HEK293 (cell line): ENCODE data around the gene FUT1.

Source experiments
- BCL11A ChIP-seq: fragments of 450-650 bp; formaldehyde crosslinking; IDR thresholded peaks from 2 replicates; pipeline ENCODE4 v1.5.1; 2016; ENCODE audit warnings: low read depth, missing biosample characterization, missing genetic modification characterization
- IKZF3 ChIP-seq: fragments of 450-650 bp; IDR thresholded peaks from 2 replicates; pipeline ENCODE4 v1.5.0; 2018; ENCODE audit warnings: missing biosample characterization, mild to moderate bottlenecking, missing genetic modification characterization, moderate library complexity
- INSM2 ChIP-seq: fragments of 450-650 bp; formaldehyde crosslinking; IDR thresholded peaks from 2 replicates; pipeline ENCODE4 v1.5.1; 2016; ENCODE audit warnings: missing biosample characterization, missing genetic modification characterization
- PRDM1 ChIP-seq: fragments of 450-650 bp; formaldehyde crosslinking; IDR thresholded peaks from 2 replicates; pipeline ENCODE4; 2016; ENCODE audit warnings: missing biosample characterization, missing genetic modification characterization
- SP2 ChIP-seq: fragments of 450-650 bp; formaldehyde crosslinking; IDR thresholded peaks from 2 replicates; pipeline ENCODE4 v1.5.1; 2016; ENCODE audit warnings: missing biosample characterization, missing genetic modification characterization
- SP7 ChIP-seq: fragments of 450-650 bp; formaldehyde crosslinking; IDR thresholded peaks from 2 replicates; pipeline ENCODE4 v1.5.1; 2016; ENCODE audit warnings: missing biosample characterization, missing genetic modification characterization
- YY2 ChIP-seq: fragments of 450-650 bp; formaldehyde crosslinking; IDR thresholded peaks from 2 replicates; pipeline ENCODE4 v1.5.1; 2016; ENCODE audit warnings: missing biosample characterization, missing genetic modification characterization
- ZBTB11 ChIP-seq: fragments of 450-650 bp; formaldehyde crosslinking; conservative IDR thresholded peaks from 2 replicates; pipeline ENCODE4 v1.5.1; 2016; ENCODE audit warnings: low read depth, missing biosample characterization, missing genetic modification characterization
- ZBTB17 ChIP-seq: fragments of 450-650 bp; formaldehyde crosslinking; IDR thresholded peaks from 2 replicates; pipeline ENCODE4 v1.5.1; 2016; ENCODE audit warnings: missing biosample characterization, missing genetic modification characterization
- ZFP69B ChIP-seq: fragments of 450-650 bp; formaldehyde crosslinking; IDR thresholded peaks from 2 replicates; pipeline ENCODE4 v1.5.1; 2016; ENCODE audit warnings: missing biosample characterization, missing genetic modification characterization
- ZIC2 ChIP-seq: fragments of 450-650 bp; formaldehyde crosslinking; IDR thresholded peaks from 2 replicates; pipeline ENCODE4 v1.5.1; 2016; ENCODE audit warnings: missing biosample characterization, missing genetic modification characterization
- ZNF19 ChIP-seq: fragments of 450-650 bp; formaldehyde crosslinking; IDR thresholded peaks from 2 replicates; pipeline ENCODE4; 2016; ENCODE audit warnings: missing biosample characterization, missing genetic modification characterization, low read depth
- ZNF202 ChIP-seq: fragments of 450-650 bp; formaldehyde crosslinking; IDR thresholded peaks from 2 replicates; pipeline ENCODE4 v1.5.1; 2016; ENCODE audit warnings: missing biosample characterization, missing genetic modification characterization, borderline replicate concordance
- ZNF239 ChIP-seq: fragments of 450-650 bp; formaldehyde crosslinking; IDR thresholded peaks from 2 replicates; pipeline ENCODE4 v1.5.1; 2016; ENCODE audit warnings: missing biosample characterization, missing genetic modification characterization
- ZNF248 ChIP-seq: fragments of 450-650 bp; formaldehyde crosslinking; IDR thresholded peaks from 2 replicates; pipeline ENCODE4 v1.5.1; 2017; ENCODE audit warnings: missing biosample characterization, missing genetic modification characterization
- ZNF335 ChIP-seq: fragments of 450-650 bp; formaldehyde crosslinking; conservative IDR thresholded peaks from 2 replicates; pipeline ENCODE4 v1.5.1; 2016; ENCODE audit warnings: missing biosample characterization, missing genetic modification characterization
- ZNF354C ChIP-seq: fragments of 450-650 bp; formaldehyde crosslinking; IDR thresholded peaks from 2 replicates; pipeline ENCODE4 v1.5.1; 2016; ENCODE audit warnings: missing biosample characterization, missing genetic modification characterization, low read depth, borderline replicate concordance
- ZNF626 ChIP-seq: fragments of 450-650 bp; sonication (Bioruptor Pico); formaldehyde crosslinking; IDR thresholded peaks from 2 replicates; pipeline ENCODE4 v1.5.1; 2018; ENCODE audit warnings: missing biosample characterization, missing genetic modification characterization, inconsistent platforms
- ZNF660 ChIP-seq: fragments of 450-650 bp; IDR thresholded peaks from 2 replicates; pipeline ENCODE4 v1.5.1; 2018; ENCODE audit warnings: missing biosample characterization, mild to moderate bottlenecking, missing genetic modification characterization
- ZNF704 ChIP-seq: fragments of 450-650 bp; formaldehyde crosslinking; IDR thresholded peaks from 2 replicates; pipeline ENCODE4 v1.5.1; 2016; ENCODE audit warnings: missing biosample characterization, missing genetic modification characterization
- TF ChIP-seq, protein P1 (sequence below): fragments of 450-650 bp; formaldehyde crosslinking; IDR thresholded peaks from 2 replicates; pipeline ENCODE4 v1.5.1; 2017; ENCODE audit warnings: missing biosample characterization, missing genetic modification characterization
- TF ChIP-seq, protein P2 (sequence below): fragments of 450-650 bp; formaldehyde crosslinking; optimal IDR thresholded peaks from 2 replicates; pipeline ENCODE3; 2016; ENCODE audit warnings: missing biosample characterization, mild to moderate bottlenecking, missing genetic modification characterization
- TF ChIP-seq, protein P3 (sequence below): fragments of 450-650 bp; formaldehyde crosslinking; IDR thresholded peaks from 2 replicates; pipeline ENCODE4 v1.5.1; 2017; ENCODE audit warnings: missing biosample characterization, missing genetic modification characterization
- TF ChIP-seq, protein P4 (sequence below): fragments of 450-650 bp; formaldehyde crosslinking; IDR thresholded peaks from 2 replicates; pipeline ENCODE4 v1.5.1; 2017; ENCODE audit warnings: missing biosample characterization, missing genetic modification characterization

Gene FUT1

GRCh38 chr19:48724796-48725753, 27.4 kb downstream of the FUT1 start (continued):
- TF ChIP-seq ZNF626 (tag by site-specific recombination): no peak
- peak; percentile 77 for TF ChIP-seq SP7 (tag by site-specific recombination)
- peak; percentile 91 for TF ChIP-seq ZBTB17 (tag by site-specific recombination)
- no peak for TF ChIP-seq ZNF19 (tag by site-specific recombination)
- TF ChIP-seq, protein P1, sequence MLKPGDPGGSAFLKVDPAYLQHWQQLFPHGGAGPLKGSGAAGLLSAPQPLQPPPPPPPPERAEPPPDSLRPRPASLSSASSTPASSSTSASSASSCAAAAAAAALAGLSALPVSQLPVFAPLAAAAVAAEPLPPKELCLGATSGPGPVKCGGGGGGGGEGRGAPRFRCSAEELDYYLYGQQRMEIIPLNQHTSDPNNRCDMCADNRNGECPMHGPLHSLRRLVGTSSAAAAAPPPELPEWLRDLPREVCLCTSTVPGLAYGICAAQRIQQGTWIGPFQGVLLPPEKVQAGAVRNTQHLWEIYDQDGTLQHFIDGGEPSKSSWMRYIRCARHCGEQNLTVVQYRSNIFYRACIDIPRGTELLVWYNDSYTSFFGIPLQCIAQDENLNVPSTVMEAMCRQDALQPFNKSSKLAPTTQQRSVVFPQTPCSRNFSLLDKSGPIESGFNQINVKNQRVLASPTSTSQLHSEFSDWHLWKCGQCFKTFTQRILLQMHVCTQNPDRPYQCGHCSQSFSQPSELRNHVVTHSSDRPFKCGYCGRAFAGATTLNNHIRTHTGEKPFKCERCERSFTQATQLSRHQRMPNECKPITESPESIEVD (tag by site-specific recombination): no peak
- no peak for TF ChIP-seq YY2 (tag by site-specific recombination)
- TF ChIP-seq ZNF660 (tag by site-specific recombination): 0 out of 2 replicates have a peak, but pooled peaks have one; percentile 27
- no peak for TF ChIP-seq ZNF354C
- no peak for TF ChIP-seq ZNF202 (tag by site-specific recombination)
- TF ChIP-seq ZNF248 (tag by site-specific recombination): no peak
- TF ChIP-seq ZIC2: no peak
- TF ChIP-seq SP2: peak; percentile 56
- TF ChIP-seq IKZF3 (tag by site-specific recombination): peak; percentile 83
- peak; percentile 72 for TF ChIP-seq PRDM1 (tag by site-specific recombination)
- TF ChIP-seq INSM2 (tag by site-specific recombination): no peak
- peak; percentile 93 for TF ChIP-seq ZNF335
- TF ChIP-seq BCL11A: no peak
- TF ChIP-seq, protein P2, sequence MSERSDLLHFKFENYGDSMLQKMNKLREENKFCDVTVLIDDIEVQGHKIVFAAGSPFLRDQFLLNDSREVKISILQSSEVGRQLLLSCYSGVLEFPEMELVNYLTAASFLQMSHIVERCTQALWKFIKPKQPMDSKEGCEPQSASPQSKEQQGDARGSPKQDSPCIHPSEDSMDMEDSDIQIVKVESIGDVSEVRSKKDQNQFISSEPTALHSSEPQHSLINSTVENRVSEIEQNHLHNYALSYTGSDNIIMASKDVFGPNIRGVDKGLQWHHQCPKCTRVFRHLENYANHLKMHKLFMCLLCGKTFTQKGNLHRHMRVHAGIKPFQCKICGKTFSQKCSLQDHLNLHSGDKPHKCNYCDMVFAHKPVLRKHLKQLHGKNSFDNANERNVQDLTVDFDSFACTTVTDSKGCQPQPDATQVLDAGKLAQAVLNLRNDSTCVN (tag by site-specific recombination): no peak
- no peak for TF ChIP-seq ZNF704
- peak; percentile 86 for TF ChIP-seq ZBTB11
- no peak for TF ChIP-seq ZNF239 (tag by site-specific recombination)
- TF ChIP-seq, protein P3, sequence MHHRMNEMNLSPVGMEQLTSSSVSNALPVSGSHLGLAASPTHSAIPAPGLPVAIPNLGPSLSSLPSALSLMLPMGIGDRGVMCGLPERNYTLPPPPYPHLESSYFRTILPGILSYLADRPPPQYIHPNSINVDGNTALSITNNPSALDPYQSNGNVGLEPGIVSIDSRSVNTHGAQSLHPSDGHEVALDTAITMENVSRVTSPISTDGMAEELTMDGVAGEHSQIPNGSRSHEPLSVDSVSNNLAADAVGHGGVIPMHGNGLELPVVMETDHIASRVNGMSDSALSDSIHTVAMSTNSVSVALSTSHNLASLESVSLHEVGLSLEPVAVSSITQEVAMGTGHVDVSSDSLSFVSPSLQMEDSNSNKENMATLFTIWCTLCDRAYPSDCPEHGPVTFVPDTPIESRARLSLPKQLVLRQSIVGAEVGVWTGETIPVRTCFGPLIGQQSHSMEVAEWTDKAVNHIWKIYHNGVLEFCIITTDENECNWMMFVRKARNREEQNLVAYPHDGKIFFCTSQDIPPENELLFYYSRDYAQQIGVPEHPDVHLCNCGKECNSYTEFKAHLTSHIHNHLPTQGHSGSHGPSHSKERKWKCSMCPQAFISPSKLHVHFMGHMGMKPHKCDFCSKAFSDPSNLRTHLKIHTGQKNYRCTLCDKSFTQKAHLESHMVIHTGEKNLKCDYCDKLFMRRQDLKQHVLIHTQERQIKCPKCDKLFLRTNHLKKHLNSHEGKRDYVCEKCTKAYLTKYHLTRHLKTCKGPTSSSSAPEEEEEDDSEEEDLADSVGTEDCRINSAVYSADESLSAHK (tag by site-specific recombination): no peak
- TF ChIP-seq, protein P4, sequence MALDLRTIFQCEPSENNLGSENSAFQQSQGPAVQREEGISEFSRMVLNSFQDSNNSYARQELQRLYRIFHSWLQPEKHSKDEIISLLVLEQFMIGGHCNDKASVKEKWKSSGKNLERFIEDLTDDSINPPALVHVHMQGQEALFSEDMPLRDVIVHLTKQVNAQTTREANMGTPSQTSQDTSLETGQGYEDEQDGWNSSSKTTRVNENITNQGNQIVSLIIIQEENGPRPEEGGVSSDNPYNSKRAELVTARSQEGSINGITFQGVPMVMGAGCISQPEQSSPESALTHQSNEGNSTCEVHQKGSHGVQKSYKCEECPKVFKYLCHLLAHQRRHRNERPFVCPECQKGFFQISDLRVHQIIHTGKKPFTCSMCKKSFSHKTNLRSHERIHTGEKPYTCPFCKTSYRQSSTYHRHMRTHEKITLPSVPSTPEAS (tag by site-specific recombination): no peak
- TF ChIP-seq ZFP69B (tag by site-specific recombination): 0 out of 2 replicates have a peak, but pooled peaks have one; percentile 11
